ENCODE results near the gene THOC6. TPM values are rescaled to one million over a fixed set of nuclear protein-coding genes. Genes with fewer than 3 reads are reported as not detected.

THOC6 gene
- total and polyA plus RNA-seq, 2 donors = 36.8 to 37.6 TPM

DNA sequence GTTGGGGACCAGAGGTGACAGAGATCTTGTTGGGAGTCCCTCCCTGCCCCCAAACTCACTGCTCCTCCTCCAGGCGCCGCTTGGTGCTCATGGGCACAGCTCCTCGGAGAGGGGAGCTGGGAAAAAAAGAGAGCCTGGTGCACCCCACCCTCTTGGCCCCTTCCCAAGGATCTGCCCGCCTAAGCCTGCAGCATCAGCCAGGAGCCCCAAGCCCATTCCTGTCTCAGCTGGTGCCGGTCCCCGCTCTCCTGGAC is 493 bp upstream of the THOC6 start:
- Histone ChIP-seq H3K4me3 (ENCODE audit: low read length in 2 of 2) (peak overlapping the region; percentile 79 to 85), H3K9me3 (ENCODE audit: control insufficient read depth in 2 of 2, insufficient read depth in 1 of 2, low read length in 1 of 2) (peaks cover 0 to 19% of the 10 kb centered on the region in 2 donors), H3K36me3 (ENCODE audit: control insufficient read depth in 2 of 2, insufficient read depth in 2 of 2, low read length in 1 of 2) (peaks cover 16 to 21% of the 10 kb centered on the region in 2 donors), H3K27ac (ENCODE audit: low read depth in 1 of 2, low read length in 1 of 2) (peak overlapping the region; percentile 85 to 92), H3K4me1 (ENCODE audit: control insufficient read depth in 2 of 2, insufficient read depth in 2 of 2, low read length in 2 of 2) (peaks cover 40 to 61% of the 10 kb centered on the region in 2 donors), H3K27me3 (ENCODE audit: control insufficient read depth in 2 of 2, insufficient read depth in 1 of 2, low read length in 1 of 2) (peaks cover 30 to 47% of the 10 kb centered on the region in 2 donors)
- no peak for DNase-seq (ENCODE audit: low read depth in 6 of 9, low spot score in 9 of 9)
- WGBS = 64% methylated on average over 6 of the region's 6 CpGs

DNA sequence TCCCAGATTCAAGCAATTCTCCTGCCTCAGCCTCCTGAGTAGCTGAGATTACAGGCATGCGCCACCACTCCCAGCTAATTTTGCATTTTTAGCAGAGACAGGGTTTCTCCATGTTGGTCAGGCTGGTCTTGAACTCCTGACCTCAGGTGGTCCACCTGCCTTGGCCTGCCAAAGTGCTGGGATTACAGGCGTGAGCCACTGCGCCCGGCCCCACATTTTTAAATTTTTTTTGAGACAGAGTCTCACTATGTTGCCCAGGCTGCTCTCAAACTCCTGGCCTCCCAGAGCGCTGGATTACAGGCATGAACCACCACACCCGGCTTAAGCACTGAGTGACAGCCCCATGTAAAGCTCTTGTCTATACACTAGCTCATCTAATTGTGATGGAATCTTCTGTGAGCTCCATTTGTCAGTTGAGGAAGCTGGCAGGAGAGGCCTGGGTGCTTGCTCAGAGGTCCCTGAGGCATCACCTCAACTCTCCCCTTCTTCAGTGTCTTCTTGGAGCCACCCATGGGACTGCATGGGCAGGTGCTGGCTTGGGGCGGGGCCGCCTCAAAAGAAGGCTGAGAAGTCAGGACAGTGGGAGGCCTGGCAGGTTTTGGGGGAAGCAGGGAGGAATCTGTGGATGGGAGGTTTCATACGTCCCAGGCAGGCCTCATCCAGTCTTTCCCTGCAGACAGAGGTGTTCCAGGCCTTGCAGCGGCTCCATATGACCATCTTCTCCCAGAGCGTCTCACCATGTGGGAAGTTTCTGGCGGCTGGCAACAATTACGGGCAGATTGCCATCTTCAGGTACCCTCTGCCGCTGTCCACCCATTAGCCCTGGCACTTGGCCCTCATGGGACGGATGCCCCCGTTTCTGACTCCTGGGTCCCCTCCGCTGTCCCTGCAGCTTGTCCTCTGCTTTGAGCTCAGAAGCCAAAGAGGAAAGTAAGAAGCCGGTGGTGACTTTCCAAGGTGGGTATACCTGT is 1.5 kb downstream of the THOC6 start:
- no peak for DNase-seq (ENCODE audit: low read depth in 6 of 9, low spot score in 9 of 9)
- Histone ChIP-seq H3K9me3 (ENCODE audit: control insufficient read depth in 2 of 2, insufficient read depth in 1 of 2, low read length in 1 of 2) (peaks cover 0 to 30% of the 10 kb centered on the region in 2 donors), H3K27me3 (ENCODE audit: control insufficient read depth in 2 of 2, insufficient read depth in 1 of 2, low read length in 1 of 2) (peaks cover 30 to 47% of the 10 kb centered on the region in 2 donors), H3K36me3 (ENCODE audit: control insufficient read depth in 2 of 2, insufficient read depth in 2 of 2, low read length in 1 of 2) (peaks cover 16 to 21% of the 10 kb centered on the region in 2 donors), H3K27ac (ENCODE audit: low read depth in 1 of 2, low read length in 1 of 2) (no peak overlapping the region), H3K4me1 (ENCODE audit: control insufficient read depth in 2 of 2, insufficient read depth in 2 of 2, low read length in 2 of 2) (peaks cover 42 to 71% of the 10 kb centered on the region in 2 donors), H3K4me3 (ENCODE audit: low read length in 2 of 2) (no peak overlapping the region)
- 98% methylated on average over 18 of the region's 18 CpGs for WGBS

DNA sequence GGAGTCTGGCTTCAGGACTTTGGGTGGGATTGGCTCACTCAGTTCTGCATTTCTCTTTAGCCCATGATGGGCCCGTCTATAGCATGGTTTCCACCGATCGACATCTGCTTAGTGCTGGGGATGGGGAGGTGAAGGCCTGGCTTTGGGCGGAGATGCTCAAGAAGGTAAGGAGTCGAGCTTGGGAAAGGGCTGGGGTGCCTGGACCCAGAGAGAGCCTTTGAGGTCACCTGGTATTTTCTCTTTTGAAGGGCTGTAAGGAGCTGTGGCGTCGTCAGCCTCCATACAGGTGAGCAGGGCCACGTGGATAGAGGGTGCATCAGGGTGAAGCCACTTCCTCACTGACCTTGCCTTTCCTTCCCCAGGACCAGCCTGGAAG is 2.2 kb downstream of the THOC6 start:
- Histone ChIP-seq H3K4me3 (ENCODE audit: low read length in 2 of 2) (no peak overlapping the region), H3K9me3 (ENCODE audit: control insufficient read depth in 2 of 2, insufficient read depth in 1 of 2, low read length in 1 of 2) (peaks cover 0 to 27% of the 10 kb centered on the region in 2 donors), H3K27ac (ENCODE audit: low read depth in 1 of 2, low read length in 1 of 2) (no peak overlapping the region), H3K36me3 (ENCODE audit: control insufficient read depth in 2 of 2, insufficient read depth in 2 of 2, low read length in 1 of 2) (peaks cover 16 to 21% of the 10 kb centered on the region in 2 donors), H3K27me3 (ENCODE audit: control insufficient read depth in 2 of 2, insufficient read depth in 1 of 2, low read length in 1 of 2) (peaks cover 30 to 47% of the 10 kb centered on the region in 2 donors), H3K4me1 (ENCODE audit: control insufficient read depth in 2 of 2, insufficient read depth in 2 of 2, low read length in 2 of 2) (peaks cover 36 to 64% of the 10 kb centered on the region in 2 donors)
- no peak for DNase-seq (ENCODE audit: low read depth in 6 of 9, low spot score in 9 of 9)
- 97% methylated on average over 8 of the region's 8 CpGs for WGBS

DNA sequence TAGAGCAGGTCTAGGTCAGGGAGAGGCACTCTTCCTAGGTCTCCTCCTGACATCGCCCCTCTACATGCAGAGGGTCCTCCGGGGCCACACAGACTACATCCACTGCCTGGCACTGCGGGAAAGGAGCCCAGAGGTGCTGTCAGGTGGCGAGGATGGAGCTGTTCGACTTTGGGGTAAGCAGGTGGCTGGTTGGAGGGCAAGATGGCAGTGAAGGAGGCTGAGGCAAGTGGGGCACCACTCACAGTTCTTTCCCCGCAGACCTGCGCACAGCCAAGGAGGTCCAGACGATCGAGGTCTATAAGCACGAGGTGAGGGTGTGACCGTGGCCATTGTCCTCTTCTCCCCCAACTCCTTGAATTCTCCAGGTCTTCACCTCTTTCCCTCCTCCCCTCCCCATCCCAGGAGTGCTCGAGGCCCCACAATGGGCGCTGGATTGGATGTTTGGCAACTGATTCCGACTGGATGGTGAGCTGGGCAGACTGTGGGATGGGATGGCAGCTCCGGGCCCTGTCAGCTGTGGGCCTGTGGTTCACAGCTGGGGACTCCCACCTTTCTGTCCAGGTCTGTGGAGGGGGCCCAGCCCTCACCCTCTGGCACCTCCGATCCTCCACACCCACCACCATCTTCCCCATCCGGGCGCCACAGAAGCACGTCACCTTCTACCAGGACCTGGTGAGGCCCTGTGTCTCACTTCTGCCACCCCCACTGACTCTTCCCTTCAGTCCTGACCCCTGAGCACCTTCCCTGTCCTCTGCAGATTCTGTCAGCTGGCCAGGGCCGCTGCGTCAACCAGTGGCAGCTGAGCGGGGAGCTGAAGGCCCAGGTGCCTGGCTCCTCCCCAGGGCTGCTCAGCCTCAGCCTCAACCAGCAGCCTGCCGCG is 3.0 kb downstream of the THOC6 start:
- peaks cover 0 to 24% of the 10 kb centered on the region in 2 donors for H3K9me3 ChIP-seq (ENCODE audit: control insufficient read depth in 2 of 2, insufficient read depth in 1 of 2, low read length in 1 of 2)
- no peak overlapping the region for H3K27ac ChIP-seq (ENCODE audit: low read depth in 1 of 2, low read length in 1 of 2)
- WGBS = 98% methylated on average over 24 of the region's 24 CpGs
- DNase-seq (ENCODE audit: low read depth in 6 of 9, low spot score in 9 of 9) = no peak
- peaks cover 31 to 56% of the 10 kb centered on the region in 2 donors for H3K4me1 ChIP-seq (ENCODE audit: control insufficient read depth in 2 of 2, insufficient read depth in 2 of 2, low read length in 2 of 2)
- H3K27me3 ChIP-seq (ENCODE audit: control insufficient read depth in 2 of 2, insufficient read depth in 1 of 2, low read length in 1 of 2) = peaks cover 33 to 46% of the 10 kb centered on the region in 2 donors
- H3K4me3 ChIP-seq (ENCODE audit: low read length in 2 of 2) = no peak overlapping the region
- H3K36me3 ChIP-seq (ENCODE audit: control insufficient read depth in 2 of 2, insufficient read depth in 2 of 2, low read length in 1 of 2) = peaks cover 16 to 21% of the 10 kb centered on the region in 2 donors

DNA sequence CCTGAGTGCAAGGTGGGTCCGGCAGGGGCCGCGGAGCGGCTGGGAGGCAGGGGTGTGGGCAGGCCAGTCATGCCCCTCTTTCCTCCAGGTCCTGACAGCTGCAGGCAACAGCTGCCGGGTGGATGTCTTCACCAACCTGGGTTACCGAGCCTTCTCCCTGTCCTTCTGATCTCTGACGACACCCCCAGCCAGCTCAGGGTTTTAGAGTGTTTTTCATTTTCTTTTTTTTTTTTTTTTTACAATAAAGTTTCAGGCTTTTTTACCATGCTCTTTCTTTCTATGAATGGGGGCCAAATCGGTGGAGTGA is 3.6 kb downstream of the THOC6 start:
- peaks cover 26 to 50% of the 10 kb centered on the region in 2 donors for H3K4me1 ChIP-seq (ENCODE audit: control insufficient read depth in 2 of 2, insufficient read depth in 2 of 2, low read length in 2 of 2)
- peaks cover 0 to 24% of the 10 kb centered on the region in 2 donors for H3K9me3 ChIP-seq (ENCODE audit: control insufficient read depth in 2 of 2, insufficient read depth in 1 of 2, low read length in 1 of 2)
- WGBS = 96% methylated on average over 8 of the region's 8 CpGs
- no peak overlapping the region for H3K27ac ChIP-seq (ENCODE audit: low read depth in 1 of 2, low read length in 1 of 2)
- DNase-seq (ENCODE audit: low read depth in 6 of 9, low spot score in 9 of 9) = no peak
- H3K27me3 ChIP-seq (ENCODE audit: control insufficient read depth in 2 of 2, insufficient read depth in 1 of 2, low read length in 1 of 2) = peaks cover 36 to 46% of the 10 kb centered on the region in 2 donors
- H3K36me3 ChIP-seq (ENCODE audit: control insufficient read depth in 2 of 2, insufficient read depth in 2 of 2, low read length in 1 of 2) = peaks cover 16 to 21% of the 10 kb centered on the region in 2 donors
- H3K4me3 ChIP-seq (ENCODE audit: low read length in 2 of 2) = no peak overlapping the region

DNA sequence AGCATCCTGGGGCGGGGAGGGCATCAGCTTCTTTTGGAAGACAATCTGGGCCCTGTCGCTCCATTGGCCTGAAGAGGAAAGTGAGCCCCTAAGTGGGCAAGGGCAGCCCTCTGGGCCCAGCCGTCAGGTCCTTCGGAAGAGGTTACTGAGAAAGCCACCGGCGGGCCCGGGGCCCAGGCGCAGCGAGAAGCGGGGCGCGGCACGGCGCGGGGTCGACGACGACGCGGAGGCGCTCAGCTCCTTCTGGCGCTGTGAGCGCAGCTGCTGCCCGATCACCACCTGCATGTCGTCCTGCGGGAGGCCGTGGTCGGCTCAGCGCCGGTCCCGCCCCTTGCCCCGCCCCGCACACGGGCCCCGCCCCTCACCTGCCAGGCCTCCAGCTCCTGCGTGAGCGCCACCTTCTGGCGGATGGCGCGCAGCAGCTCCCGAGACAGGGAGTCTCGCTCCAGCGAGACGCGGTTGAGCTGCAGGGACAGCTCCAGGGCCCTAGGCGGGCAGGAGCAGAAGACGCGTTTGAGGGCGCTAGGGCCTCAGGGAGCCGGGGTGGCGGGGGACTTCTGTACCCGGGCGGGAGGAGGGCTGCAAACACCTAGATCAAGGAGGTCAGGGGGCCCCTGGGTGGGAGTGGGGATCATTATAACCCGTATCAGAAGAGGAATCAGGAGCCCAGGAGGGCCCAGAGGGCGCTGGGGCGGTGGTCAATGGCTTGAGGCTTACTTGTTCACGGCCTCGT is 4.3 kb downstream of the THOC6 start:
- peak overlapping the region in 1 of 2 donors; percentile 68 for H3K27ac ChIP-seq (ENCODE audit: low read depth in 1 of 2, low read length in 1 of 2)
- H3K4me3 ChIP-seq (ENCODE audit: low read length in 2 of 2) = peak overlapping the region in 1 of 2 donors; percentile 23
- H3K27me3 ChIP-seq (ENCODE audit: control insufficient read depth in 2 of 2, insufficient read depth in 1 of 2, low read length in 1 of 2) = peaks cover 41 to 49% of the 10 kb centered on the region in 2 donors

DNA sequence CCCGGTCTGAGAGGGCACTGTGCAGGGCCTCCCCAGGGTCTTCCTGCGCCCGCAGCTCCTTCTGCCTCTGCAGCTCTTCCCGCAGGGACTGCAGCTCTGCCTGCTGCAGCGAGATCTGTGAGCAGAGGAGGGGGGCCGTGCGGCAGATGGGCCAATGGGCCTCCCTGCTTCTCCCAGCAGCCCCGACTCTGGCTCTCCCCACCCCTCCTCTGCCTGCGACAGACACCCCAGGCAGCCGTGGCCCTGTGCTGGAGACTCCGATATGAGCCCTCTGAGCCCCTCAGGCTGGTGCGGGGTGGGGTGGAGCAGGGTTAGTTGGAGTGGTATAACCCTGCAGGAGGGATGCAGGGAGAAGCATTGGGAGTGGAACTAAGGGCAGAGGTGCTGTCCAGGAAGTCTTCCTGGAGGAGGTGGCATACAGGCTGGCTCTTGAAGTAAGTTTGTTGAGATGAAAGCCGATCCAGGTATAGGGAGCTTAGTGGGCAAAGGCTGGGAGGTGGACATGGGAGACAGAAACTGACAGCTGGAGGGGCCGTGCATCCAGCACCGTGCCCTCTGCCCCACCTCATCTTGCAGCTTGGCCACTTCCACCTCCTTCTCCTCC is 5.0 kb downstream of the THOC6 start:
- Histone ChIP-seq H3K4me3 (ENCODE audit: low read length in 2 of 2) (peak overlapping the region in 1 of 2 donors; percentile 15), H3K9me3 (ENCODE audit: control insufficient read depth in 2 of 2, insufficient read depth in 1 of 2, low read length in 1 of 2) (peaks cover 0 to 24% of the 10 kb centered on the region in 2 donors), H3K27ac (ENCODE audit: low read depth in 1 of 2, low read length in 1 of 2) (no peak overlapping the region), H3K4me1 (ENCODE audit: control insufficient read depth in 2 of 2, insufficient read depth in 2 of 2, low read length in 2 of 2) (peaks cover 14 to 36% of the 10 kb centered on the region in 2 donors), H3K27me3 (ENCODE audit: control insufficient read depth in 2 of 2, insufficient read depth in 1 of 2, low read length in 1 of 2) (peaks cover 48 to 56% of the 10 kb centered on the region in 2 donors), H3K36me3 (ENCODE audit: control insufficient read depth in 2 of 2, insufficient read depth in 2 of 2, low read length in 1 of 2) (peaks cover 16 to 21% of the 10 kb centered on the region in 2 donors)
- no peak for DNase-seq (ENCODE audit: low read depth in 6 of 9, low spot score in 9 of 9)
- 31% methylated on average over 15 of the region's 15 CpGs for WGBS

More for the DNA sequence above, 4.3 kb downstream of the THOC6 start:
- H3K36me3 ChIP-seq (ENCODE audit: control insufficient read depth in 2 of 2, insufficient read depth in 2 of 2, low read length in 1 of 2) = peaks cover 16 to 21% of the 10 kb centered on the region in 2 donors
- DNase-seq (ENCODE audit: low read depth in 6 of 9, low spot score in 9 of 9) = peak; percentile 57 to 92 (median 85)
- 7% methylated on average over 58 of the region's 58 CpGs for WGBS
- H3K9me3 ChIP-seq (ENCODE audit: control insufficient read depth in 2 of 2, insufficient read depth in 1 of 2, low read length in 1 of 2) = peaks cover 0 to 24% of the 10 kb centered on the region in 2 donors
- H3K4me1 ChIP-seq (ENCODE audit: control insufficient read depth in 2 of 2, insufficient read depth in 2 of 2, low read length in 2 of 2) = peaks cover 20 to 43% of the 10 kb centered on the region in 2 donors

DNA sequence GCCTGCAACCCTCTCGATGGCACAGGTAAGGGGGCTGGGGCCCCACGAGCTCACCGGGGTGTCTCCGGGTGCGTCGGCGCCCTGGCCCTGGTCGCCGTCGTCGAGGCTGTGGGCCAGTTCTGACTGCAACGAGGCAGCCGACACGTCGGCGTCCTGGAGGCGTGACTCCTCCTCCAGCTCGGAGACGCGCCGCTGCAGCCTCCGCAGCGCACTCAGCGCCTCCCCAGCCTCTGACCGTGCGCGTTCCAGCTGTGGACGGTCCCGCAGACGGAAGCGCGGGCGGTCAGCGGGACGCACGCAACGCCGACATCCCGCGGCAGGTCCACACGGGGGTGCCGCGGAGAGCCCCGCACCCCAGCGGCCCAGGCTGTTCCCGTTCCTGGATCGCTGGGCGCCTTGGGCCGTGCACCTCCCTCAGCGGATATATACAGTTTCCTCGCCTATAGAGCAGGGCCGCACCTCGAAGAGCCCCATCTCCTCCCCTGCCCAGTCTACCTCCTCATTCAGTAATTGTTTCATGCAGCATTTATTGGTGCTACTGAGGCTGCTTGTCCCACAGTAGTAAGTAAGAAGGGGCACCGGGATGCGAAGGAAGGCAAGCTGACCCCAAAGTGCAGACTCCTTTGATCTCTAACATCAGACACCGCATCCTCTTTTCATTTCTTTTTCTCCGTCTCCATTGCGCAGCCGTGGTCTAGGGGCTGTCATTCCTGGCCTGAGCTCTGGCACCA is 5.8 kb downstream of the THOC6 start:
- DNase-seq (ENCODE audit: low read depth in 6 of 9, low spot score in 9 of 9) = peak in 1 of 9 donors; percentile 32
- H3K4me1 ChIP-seq (ENCODE audit: control insufficient read depth in 2 of 2, insufficient read depth in 2 of 2, low read length in 2 of 2) = peaks cover 13 to 28% of the 10 kb centered on the region in 2 donors
- peaks cover 0 to 24% of the 10 kb centered on the region in 2 donors for H3K9me3 ChIP-seq (ENCODE audit: control insufficient read depth in 2 of 2, insufficient read depth in 1 of 2, low read length in 1 of 2)
- 9% methylated on average over 59 of the region's 59 CpGs for WGBS
- peaks cover 51 to 64% of the 10 kb centered on the region in 2 donors for H3K27me3 ChIP-seq (ENCODE audit: control insufficient read depth in 2 of 2, insufficient read depth in 1 of 2, low read length in 1 of 2)
- H3K27ac ChIP-seq (ENCODE audit: low read depth in 1 of 2, low read length in 1 of 2) = no peak overlapping the region
- peaks cover 16 to 21% of the 10 kb centered on the region in 2 donors for H3K36me3 ChIP-seq (ENCODE audit: control insufficient read depth in 2 of 2, insufficient read depth in 2 of 2, low read length in 1 of 2)
- no peak overlapping the region for H3K4me3 ChIP-seq (ENCODE audit: low read length in 2 of 2)
